Stimulated activated CD4-positive, alpha-beta T cell treated with anti-CD3 and anti-CD28 coated beads, Interleukin-15, amount 100 ng/mL, for 1 hour (primary cell): Measurements from ENCODE around the gene TRHDE.

Experiments used
- DNase-seq, 2 donors: peaks; one replicate each; pipeline ENCODE4 v3.0.0-alpha.2; 2020; ENCODE audit warnings: low read depth in 1 of 2, low spot score in 1 of 2

Gene TRHDE

DNA sequence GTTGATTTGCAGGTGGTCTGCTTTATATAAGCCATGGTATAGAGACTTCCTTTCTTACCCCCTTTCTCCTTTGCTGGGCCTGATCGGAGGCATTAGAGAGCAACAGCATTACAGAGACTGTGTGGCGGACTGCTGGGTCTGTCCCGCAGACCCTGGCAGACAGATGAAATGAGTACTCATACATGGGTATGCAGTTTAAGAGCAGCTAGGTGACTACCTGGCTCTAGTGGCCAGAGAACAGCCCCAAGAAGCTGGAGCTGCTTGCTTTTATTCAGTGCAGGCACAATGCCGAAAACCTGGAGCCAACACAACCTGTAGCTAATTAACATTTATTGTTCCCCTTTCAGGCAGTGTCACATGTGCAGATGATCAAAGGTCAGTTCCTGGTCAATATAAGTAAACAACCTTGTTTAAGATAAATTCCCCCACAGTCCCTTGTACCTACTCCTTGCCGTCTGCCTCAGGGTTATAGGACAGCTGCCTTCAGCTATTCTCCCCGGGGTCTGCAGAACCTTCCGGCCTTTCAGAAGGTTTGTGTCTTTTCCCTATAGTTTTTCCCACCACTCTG, 160.0 kb downstream of the TRHDE start:
- DNase-seq = no peak

DNA sequence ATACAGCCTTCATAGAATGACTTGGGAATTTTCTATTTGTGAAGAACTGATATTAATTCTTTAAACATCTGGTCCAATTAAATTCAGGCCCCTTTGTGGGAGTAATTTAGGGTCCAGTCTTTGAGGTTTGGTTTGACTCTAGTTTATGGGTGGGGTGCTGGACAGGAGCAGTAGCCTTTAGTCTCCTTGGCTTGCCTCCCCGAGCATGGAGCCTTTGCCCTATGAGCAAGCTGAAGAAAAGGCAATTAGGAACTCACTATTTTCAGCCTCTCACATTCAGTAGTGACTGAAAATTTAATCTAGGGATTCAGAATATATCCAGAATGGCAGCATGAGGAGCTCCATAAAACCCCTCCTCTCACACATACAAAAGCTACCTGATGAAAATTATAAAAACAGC, 161.1 kb downstream of the TRHDE start:
- DNase-seq = no peak

DNA sequence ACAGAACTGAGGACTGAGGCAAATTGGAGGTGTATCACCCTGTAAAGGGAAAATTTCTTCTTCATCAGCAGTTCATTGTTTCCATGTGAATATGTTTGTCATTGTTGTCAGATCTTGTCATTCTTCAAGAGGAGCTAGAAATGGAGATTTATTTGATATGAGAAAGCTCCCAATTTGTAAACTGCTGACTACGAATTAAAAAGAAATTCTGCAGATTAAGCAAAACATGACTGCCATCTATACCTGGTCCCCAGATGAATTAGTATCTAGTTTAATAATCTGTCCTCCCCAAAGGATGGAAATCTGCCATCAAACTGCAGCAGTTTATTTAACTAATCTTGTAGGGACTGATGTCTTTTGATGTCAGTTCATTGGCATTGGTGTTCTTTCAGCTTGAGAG, 162.8 kb downstream of the TRHDE start:
- no peak for DNase-seq

GRCh38 chr12:72442217-72442616, 170.0 kb downstream of the TRHDE start:
- no peak for DNase-seq

GRCh38 chr12:72444125-72444524, 172.0 kb downstream of the TRHDE start:
- no peak for DNase-seq

- DNase-seq = no peak
Measured at GRCh38 chr12:72444566-72444965, 172.4 kb downstream of the TRHDE start.

DNA sequence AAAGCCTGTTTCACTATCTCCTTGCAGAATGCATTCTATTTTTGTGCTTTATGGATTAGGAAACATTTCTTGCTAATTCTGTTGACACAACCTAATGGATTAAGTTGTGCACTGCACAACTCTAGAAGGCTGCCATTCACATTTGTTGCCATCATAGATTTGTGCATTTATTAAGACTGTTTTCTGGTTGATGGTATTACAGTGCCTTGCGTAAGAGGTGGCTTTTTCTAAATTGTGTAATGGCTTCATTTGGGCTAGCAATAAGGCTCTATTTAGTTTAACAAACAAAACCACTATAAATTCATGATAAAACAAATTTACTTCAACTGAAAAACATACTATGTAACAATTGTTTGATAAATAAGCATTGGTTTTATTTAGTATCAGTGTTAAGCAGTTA, 175.9 kb downstream of the TRHDE start:
- DNase-seq = no peak

- DNase-seq = no peak
Measured at GRCh38 chr12:72448805-72449204, 176.6 kb downstream of the TRHDE start.

GRCh38 chr12:72453066-72453465, 180.9 kb downstream of the TRHDE start:
- DNase-seq = no peak

DNA sequence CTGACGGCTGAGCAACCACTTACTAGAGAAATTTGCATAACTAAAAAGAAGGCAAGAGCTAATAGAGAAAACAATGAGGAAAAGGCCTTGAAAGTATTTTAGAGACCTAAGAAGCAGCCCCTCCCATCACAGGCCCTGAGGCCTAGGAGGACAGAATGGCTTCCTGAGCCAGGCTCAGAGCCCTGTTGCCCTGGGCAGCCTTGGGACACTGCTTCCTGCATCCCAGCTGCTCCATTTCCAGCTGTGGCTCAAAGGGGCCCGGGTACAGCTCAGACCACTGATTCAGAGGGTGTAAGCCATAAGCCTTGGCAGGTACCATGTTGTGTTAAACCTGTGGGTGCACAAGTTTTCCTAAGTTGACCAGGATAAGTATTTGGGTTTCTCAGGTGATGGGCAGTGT, 181.4 kb downstream of the TRHDE start:
- no peak for DNase-seq

DNA sequence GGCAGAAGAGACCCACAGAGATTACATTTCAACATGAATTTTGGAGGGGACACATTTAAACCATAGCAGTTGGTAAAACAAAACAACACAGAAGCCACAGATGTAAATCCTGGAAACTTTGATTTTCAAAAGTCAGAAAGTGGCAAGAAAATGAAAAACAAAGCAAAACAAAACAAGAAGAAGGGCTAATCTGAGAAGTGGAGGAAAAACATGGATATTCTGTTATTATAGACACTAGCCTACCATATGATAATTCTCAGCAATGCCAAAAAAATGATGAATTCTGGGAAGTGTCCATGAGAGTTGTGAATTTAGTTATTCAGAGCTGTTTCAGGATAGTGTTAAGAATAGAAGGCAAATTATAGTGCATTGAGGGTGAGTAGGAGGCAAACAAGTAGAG, 192.3 kb downstream of the TRHDE start:
- DNase-seq = no peak

DNA sequence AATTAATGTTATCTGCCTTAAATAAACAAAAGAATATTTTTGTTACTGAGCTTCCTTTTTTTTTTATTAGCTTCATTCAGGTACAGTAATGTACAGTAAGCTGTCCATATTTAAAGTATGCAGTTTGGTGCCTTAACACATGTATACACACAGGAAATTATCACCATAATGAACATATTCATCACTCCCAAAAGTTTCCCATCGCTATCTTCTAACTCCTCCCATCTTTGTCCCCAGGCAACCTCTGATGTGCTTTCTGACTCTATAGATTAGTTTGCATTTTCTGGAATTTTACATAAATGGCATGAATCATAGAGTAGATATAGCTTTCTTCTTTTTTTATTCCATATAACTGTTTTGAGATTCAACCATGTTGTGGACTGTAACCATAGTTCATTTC, 193.0 kb downstream of the TRHDE start:
- no peak for DNase-seq

- DNase-seq = no peak
Measured at GRCh38 chr12:72465940-72466630, 193.9 kb downstream of the TRHDE start.

DNA sequence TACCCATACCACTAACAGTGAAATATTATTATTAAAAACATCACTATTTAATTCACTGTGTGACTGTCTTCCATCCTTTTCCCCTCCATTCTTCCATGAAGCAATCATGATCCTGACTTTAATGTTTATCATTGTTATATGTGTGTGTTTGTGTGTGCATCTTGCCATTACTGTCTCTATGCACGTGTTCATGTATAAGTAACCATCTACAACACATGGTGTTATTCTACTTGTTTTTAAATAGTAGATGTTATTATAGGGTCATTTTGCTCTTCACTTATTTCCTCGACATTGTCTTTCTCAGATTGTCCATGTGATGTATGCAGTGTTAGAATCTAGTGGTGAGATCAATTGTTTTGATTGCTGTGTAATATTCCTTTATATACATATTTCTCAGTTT, 195.8 kb downstream of the TRHDE start:
- no peak for DNase-seq

DNA sequence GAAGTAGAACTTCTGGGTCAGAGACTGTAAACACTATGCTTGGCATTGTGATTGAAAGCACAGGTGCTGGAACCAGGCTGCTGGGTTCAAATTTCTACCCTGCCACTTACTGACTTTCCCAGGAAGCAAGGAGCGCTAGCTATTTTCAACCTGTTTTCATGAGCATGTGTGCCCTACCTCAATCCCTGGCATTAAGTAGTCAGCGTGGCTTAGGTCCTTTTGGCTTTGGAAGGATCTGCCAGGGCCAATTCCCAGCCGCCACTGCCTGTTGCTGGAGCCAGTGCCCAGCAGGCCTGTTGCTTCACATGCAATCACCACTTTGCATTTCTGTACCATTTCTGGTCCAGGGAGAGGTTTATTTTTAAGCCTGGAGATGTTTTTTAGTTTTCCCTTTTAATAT, 196.3 kb downstream of the TRHDE start:
- DNase-seq = no peak

- DNase-seq = no peak
Measured at GRCh38 chr12:72471806-72472205, 199.6 kb downstream of the TRHDE start.

DNA sequence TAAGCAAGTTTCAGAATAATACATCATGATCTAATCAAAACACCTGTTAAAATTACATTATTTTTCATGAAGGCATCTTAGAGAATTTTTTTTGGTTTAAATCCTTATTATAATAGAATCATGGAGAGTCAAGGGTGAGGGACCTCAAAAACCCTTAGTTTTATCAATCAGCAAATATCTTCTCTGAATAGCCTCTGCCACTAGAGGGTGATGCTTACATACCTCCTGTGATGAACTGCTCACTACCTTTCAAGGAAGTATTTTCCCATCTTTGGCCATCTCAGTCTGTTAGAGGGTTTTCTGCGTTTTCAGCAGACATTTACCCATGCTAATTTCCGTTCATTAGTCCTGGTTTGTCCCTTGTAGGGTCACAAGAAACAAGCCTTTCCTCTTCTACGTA, 200.2 kb downstream of the TRHDE start:
- no peak for DNase-seq

DNA sequence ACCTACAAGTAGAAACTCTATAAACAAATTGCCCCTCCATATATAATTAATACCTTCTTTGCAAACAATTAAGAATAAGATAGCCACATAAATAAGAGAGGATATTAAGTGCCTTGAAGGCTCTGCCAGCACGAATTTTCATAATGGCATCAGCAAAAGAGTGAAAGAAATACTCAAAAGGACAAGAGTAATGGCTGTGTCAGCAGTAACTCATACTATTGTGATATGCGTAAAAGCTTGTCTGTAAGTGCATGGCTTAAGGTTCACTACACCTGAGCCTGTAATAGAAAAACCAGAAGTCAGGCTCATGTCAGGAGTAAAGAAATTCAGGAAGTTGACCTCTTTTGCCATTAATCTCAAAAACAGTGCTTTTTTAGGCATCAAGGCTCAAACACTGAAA, 204.1 kb downstream of the TRHDE start:
- no peak for DNase-seq

DNA sequence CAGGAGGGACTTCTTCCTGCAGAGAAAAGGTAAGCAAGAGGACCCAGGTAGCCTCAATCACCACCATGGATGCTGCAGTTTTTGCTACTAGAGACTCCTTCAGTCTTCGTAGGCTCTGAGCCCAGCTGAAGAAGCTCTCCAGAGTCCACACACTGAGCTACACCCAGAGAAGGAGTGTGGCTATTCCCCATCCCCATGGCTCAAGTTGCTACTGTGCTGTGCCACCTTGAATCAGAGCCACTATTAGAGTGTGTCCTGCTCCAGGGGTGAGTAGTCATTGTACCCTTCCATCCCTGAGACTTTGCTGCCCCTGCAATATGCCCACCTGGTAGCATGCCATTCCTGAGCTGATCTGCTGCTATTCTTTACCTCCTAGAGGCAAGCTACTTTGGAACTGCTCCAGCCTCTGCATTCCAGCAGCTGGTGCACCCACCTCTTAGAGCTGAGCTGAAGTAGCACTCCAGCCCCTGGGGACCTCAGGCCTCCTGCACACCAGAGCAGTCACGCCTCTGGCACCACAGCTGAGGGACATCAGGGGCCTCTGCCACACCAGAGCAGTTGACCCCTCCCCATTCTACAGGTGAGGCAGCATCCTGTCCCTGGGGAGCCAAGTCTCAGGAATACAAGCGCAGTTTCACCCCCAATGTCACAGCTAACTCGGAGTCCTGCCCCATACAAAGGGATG, 213.0 kb downstream of the TRHDE start:
- no peak for DNase-seq

DNA sequence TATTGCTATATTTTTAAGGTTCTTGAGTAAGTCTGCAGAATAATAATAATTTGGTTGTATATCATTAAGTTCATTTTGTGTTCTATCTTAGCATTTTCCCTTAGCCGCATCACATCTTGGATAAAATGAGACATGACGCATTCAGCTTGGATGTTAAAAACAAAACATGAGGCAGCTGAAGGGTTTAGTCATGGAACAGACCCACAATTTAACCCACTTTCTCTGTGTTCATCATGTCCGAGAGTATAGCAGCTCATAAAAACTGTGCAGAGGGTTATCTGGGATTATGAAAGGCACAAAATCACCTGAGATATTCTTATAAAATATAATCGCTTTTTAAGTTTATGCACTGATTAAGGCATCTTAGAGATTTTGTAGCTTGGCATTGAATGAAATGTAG, 219.3 kb downstream of the TRHDE start:
- no peak for DNase-seq

DNA sequence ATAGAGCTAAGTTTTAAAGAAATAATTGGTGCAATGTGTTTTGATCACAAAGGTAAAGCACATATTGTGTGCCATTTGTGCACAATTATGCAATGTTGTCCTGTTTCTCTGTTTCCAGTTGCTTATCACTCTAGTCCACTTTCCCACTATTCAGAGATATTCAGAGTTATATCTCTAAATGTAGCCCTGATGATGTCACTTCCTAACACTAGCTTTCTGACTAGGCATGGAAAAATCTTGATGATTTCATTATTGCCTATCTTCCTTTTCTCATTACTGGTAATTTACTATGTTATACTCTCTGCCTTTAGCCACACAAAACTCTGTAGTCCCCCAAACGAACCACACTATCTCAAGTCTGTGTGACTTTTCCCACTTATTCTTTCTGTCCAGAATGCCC, 221.2 kb downstream of the TRHDE start:
- DNase-seq = no peak

DNA sequence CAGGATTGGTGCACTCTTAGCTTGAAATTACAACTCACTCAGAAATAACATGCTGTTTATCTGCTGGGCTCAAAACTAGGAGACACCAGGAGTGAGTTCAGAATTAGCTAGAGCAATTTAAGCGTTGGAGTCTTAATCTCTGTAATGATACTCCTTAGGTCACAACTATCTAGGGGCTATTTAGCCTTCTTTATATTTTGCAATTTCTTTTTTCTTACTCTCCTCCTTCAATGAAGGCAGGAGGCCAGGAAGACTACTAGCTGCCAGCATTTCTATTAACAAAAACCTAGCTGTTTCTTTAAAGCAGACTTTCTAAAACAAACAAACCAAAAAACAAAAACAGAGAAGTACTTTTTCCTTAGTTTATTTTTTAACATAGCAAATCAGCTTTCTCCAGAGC, 226.2 kb downstream of the TRHDE start:
- no peak for DNase-seq

- no peak for DNase-seq
Measured at GRCh38 chr12:72499244-72499643, 227.1 kb downstream of the TRHDE start.
